ENCODE results near the gene POU2F3.

POU2F3 gene

DNA sequence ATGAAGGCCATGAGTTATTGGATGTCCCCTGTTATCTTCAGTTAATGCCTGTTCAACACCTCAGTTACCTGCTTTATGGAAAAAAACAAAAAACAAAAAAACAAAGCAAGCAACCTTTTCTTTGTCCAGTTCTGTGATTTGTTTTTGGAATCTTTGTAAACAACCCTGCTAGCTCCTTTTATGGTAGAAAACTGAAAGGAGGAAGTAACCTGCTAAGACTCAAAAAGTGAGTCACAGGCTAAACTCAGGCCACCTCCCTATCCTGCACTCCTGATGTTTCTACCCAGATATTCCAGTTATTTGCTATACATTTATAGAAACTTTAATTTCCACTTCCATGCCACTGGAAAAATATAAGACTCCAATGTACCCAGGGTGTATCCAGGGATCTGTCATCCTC lies 64.6 kb downstream of the POU2F3 start:
- DNase-seq (ENCODE audit: low read depth): peak; percentile 9
- H3K4me3 ChIP-seq (ENCODE audit: low read depth, low read length): no peak overlapping the region
- TF ChIP-seq, protein P1, sequence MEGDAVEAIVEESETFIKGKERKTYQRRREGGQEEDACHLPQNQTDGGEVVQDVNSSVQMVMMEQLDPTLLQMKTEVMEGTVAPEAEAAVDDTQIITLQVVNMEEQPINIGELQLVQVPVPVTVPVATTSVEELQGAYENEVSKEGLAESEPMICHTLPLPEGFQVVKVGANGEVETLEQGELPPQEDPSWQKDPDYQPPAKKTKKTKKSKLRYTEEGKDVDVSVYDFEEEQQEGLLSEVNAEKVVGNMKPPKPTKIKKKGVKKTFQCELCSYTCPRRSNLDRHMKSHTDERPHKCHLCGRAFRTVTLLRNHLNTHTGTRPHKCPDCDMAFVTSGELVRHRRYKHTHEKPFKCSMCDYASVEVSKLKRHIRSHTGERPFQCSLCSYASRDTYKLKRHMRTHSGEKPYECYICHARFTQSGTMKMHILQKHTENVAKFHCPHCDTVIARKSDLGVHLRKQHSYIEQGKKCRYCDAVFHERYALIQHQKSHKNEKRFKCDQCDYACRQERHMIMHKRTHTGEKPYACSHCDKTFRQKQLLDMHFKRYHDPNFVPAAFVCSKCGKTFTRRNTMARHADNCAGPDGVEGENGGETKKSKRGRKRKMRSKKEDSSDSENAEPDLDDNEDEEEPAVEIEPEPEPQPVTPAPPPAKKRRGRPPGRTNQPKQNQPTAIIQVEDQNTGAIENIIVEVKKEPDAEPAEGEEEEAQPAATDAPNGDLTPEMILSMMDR (IDR thresholded peaks at IDR 0.05; ENCODE audit: insufficient read depth, low read depth, low read length, missing control alignments): no peak

DNA sequence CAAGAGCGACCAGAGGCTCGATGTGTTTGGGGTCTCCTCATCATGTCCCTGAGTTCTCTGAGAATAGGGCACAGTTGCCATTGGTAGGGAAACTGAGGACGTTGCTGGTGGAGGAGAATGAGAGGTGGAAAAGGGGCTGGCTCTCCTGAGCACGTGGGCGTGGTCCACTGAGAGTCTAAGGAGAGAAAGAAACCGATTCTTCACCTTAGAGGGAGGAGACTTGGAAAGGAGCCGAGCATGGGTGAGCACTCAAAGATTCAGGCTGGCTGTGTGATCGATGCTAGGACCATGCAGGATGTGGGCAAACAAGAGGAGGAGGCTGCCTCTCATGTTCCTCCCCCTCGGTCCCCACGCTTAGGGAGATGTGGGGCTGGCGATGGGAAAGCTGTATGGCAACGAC lies 65.3 kb downstream of the POU2F3 start:
- H3K4me3 ChIP-seq (ENCODE audit: low read depth, low read length): no peak overlapping the region
- peak; percentile 24 for DNase-seq (ENCODE audit: low read depth)
- TF ChIP-seq, protein P1 (IDR thresholded peaks at IDR 0.05; ENCODE audit: insufficient read depth, low read depth, low read length, missing control alignments): no peak

DNA sequence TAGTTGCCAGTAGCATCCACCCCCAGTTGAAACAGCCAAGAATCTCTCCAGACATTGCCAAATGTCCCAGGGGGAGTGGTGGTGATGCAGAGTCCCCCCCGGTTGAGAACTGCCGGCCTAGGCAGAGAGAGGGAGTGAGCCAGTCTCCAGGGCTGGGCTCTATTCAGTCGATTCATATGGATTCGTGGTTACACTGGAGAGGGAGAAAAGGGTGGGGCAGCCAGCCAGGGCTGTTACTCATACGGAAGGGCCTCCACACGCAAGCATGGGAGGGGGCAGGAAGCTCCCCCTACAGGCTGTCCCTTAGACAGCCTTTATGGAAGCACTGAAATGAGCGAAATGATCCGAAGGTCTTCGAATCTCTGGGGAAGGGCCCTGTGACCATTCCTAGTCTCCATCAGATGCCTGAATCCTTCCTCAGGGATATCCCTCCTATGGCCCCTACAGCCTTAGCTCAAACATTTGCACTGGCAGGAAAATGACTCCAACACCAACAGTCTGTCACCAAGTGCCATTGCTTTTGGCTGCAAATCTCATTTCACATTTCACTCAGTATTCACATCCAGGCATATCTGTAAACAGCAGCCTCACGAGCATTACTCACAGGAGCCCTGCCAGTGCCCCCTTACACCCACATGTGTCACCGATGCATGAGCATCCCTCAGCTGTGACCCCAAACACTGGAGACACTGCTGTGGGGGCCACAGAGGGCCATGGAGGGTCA lies 66.7 kb downstream of the POU2F3 start:
- TF ChIP-seq, protein P1 (IDR thresholded peaks at IDR 0.05; ENCODE audit: insufficient read depth, low read depth, low read length, missing control alignments): no peak
- no peak overlapping the region for H3K4me3 ChIP-seq (ENCODE audit: low read depth, low read length)
- DNase-seq (ENCODE audit: low read depth): no peak

DNA sequence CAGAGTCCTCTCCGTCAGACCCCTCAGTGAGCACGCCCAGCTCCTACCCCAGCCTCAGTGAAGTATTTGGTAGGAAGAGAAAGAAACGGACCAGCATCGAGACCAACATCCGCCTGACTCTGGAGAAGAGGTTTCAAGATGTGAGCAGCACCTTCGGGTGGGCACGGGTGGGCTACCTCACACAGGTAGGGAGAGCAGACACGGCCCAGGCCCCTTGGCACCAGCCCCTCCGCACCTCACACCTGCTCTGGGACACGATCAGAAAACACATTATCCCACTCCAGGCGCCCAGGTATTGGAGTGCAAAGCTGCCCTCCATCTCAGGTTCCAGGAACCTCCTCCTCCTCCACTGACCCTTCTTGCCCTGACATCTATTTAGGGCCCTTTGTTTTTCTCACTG lies 67.5 kb downstream of the POU2F3 start:
- H3K4me3 ChIP-seq (ENCODE audit: low read depth, low read length): no peak overlapping the region
- DNase-seq (ENCODE audit: low read depth): no peak
- TF ChIP-seq, protein P1 (IDR thresholded peaks at IDR 0.05; ENCODE audit: insufficient read depth, low read depth, low read length, missing control alignments): no peak

DNA sequence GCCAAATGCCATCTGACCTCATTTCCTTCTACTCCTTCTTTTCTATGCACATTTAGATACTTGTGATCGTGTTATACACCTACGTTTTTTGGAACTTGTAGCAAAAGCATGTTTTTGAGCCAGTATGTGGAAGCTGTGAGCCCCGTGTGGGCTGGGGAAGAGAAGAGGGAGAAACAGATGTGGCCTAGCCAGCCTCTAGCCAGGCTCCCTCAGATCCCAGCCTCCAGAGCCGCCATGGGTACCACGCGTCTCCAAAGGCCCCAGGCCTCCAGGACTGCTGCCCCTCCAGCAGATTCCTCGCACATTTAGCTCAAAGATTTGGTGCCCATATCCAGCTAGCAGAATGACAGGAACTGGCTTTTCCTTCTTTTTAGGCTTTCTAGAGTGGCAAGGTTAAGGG lies 68.1 kb downstream of the POU2F3 start:
- TF ChIP-seq, protein P1 (IDR thresholded peaks at IDR 0.05; ENCODE audit: insufficient read depth, low read depth, low read length, missing control alignments): no peak
- DNase-seq (ENCODE audit: low read depth): no peak
- no peak overlapping the region for H3K4me3 ChIP-seq (ENCODE audit: low read depth, low read length)

DNA sequence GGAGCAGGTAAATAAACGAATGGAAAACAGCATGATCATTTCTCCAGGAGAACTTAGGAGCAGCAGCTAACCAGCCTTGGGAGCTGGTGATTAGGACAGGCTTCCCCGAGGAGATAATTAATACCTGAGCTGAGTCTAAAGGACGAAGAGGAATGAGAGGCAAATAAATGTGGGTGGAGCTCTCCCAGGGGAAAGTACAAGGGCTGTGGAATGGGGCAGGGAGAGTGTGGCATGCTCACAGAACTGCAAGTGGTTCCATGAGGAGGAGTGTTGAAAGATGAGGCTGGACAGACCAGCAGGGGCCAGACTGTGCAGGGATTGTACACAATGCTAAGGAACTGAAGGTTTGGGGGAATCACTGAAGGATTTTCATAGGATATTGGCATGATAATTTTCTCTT lies 70.9 kb downstream of the POU2F3 start:
- DNase-seq (ENCODE audit: low read depth): no peak
- no peak overlapping the region for H3K4me3 ChIP-seq (ENCODE audit: low read depth, low read length)
- TF ChIP-seq, protein P1 (IDR thresholded peaks at IDR 0.05; ENCODE audit: insufficient read depth, low read depth, low read length, missing control alignments): no peak

DNA sequence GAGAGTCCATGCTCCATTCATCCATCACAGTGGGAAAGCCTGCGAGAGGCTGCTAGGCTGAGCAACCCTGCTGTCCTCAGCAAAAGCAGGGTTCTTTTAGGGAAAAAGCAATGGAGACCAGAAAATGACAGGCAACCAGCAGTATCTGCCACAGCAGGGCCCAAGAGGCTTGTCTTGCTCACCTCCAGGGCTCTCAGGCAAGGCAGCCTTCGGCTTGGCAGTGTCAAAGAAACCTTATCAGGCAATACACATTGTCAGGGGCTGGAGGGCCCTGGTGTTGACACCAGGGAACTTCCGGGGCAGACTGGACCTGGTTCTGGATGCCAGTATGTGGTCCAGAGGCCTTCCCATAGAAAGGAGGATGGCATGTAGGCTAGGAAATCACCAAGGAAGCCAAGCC lies 74.9 kb downstream of the POU2F3 start:
- H3K4me3 ChIP-seq (ENCODE audit: low read depth, low read length): no peak overlapping the region
- no peak for DNase-seq (ENCODE audit: low read depth)
- TF ChIP-seq, protein P1 (IDR thresholded peaks at IDR 0.05; ENCODE audit: insufficient read depth, low read depth, low read length, missing control alignments): no peak
